Endothelial cell of umbilical vein (primary cell): Measurements from ENCODE around the gene KMT5C. TPM values are rescaled to one million over a fixed set of nuclear protein-coding genes. Genes with fewer than 3 reads are reported as not detected.

ENCODE experiments used
- BruUV-seq: library from RNA; stranded (reverse); fragments of 400-500 nt; replicated peaks from 2 replicates; lab custom pipeline; 2021; lab: Mats Ljungman, UMichigan
- CTCF ChIA-PET: fragments of 300-600, 350-600 bp; sonication (Branson Sonifier 250); formaldehyde crosslinking; loops from one replicate; lab custom pipeline; 2021; ENCODE audit warnings: antibody characterized with exemption, inconsistent platforms; lab: Charles Lee
- POLR2A ChIA-PET: fragments of 300-600, 350-600 bp; sonication (Branson Sonifier 250); formaldehyde crosslinking; loops from one replicate; lab custom pipeline; 2021; ENCODE audit warnings: antibody characterized with exemption, inconsistent platforms; lab: Charles Lee
- DNase-seq: peaks from one replicate; pipeline ENCODE4 v3.0.0-alpha.2; 2011; ENCODE audit warnings: low read depth, low spot score
- FAIRE-seq: peaks from 2 replicates; lab custom pipeline; 2011; peaks lifted over from hg19 to GRCh38; lab: Jason Lieb, UNC
- H2AFZ ChIP-seq: 2 replicates; pipeline ENCODE4 v1.6.0; 2012; ENCODE audit warnings: low read depth, low read length, control low read depth, inconsistent platforms
- H3K27ac ChIP-seq: 2 replicates; pipeline ENCODE4 v1.5.1; 2011; ENCODE audit warnings: low read depth, mild to moderate bottlenecking, control low read depth, low read length, moderate library complexity; ENCODE audit not compliant: insufficient read depth
- H3K27me3 ChIP-seq, 2 experiments: 2 replicates each; pipeline versions ENCODE4 v1.6.0 to v1.6.1; 2011; ENCODE audit warnings: low read length in 2 of 2, mixed read lengths in 1 of 2; ENCODE audit not compliant: control insufficient read depth in 2 of 2, insufficient read depth in 2 of 2
- H3K36me3 ChIP-seq, 2 experiments: 2 replicates in 1 of 2; 3 replicates in 1 of 2; pipeline ENCODE4 v1.5.1; 2011; ENCODE audit warnings: low read length in 2 of 2, mild to moderate bottlenecking in 1 of 2, moderate library complexity in 1 of 2; ENCODE audit not compliant: control insufficient read depth in 2 of 2, insufficient read depth in 2 of 2; ENCODE audit errors: extremely low read depth in 1 of 2
- H3K4me1 ChIP-seq: 3 replicates; pipeline ENCODE4 v1.5.1; 2011; ENCODE audit warnings: mild to moderate bottlenecking, low read length; ENCODE audit not compliant: control insufficient read depth, insufficient read depth; ENCODE audit errors: extremely low read depth
- H3K4me2 ChIP-seq: 2 replicates; pipeline ENCODE4 v1.6.1; 2011; ENCODE audit warnings: low read length, control low read depth, mixed read lengths; ENCODE audit not compliant: insufficient read depth
- H3K4me3 ChIP-seq, 3 experiments: fragments of 200-600 bp in 1 of 3; sonication (generic), shearing (Covaris generic) in 1 of 3; replicated peaks in 1 of 3; 2 replicates each; pipeline ENCODE4 v1.5.1; 2011 to 2016; ENCODE audit warnings: control low read depth in 3 of 3, low read length in 3 of 3, mild to moderate bottlenecking in 2 of 3, inconsistent platforms in 1 of 3, low read depth in 1 of 3, moderate library complexity in 1 of 3; ENCODE audit not compliant: insufficient read depth in 1 of 3
- H3K79me2 ChIP-seq: 2 replicates; pipeline ENCODE4 v1.6.0; 2012; ENCODE audit warnings: low read length, inconsistent platforms; ENCODE audit not compliant: control insufficient read depth, insufficient read depth
- H3K9ac ChIP-seq: replicated peaks from 2 replicates; pipeline ENCODE3; 2011; ENCODE audit warnings: low read length, control low read depth; ENCODE audit not compliant: insufficient read depth; ENCODE audit errors: extremely low read depth
- H3K9me1 ChIP-seq: replicated peaks from 3 replicates; pipeline ENCODE4 v1.6.0; 2011; ENCODE audit warnings: mild to moderate bottlenecking, low read length; ENCODE audit not compliant: control insufficient read depth, insufficient read depth; ENCODE audit errors: extremely low read depth
- H3K9me3 ChIP-seq: replicated peaks from 2 replicates; pipeline ENCODE4 v1.5.1; 2012; ENCODE audit warnings: low read length, inconsistent platforms; ENCODE audit not compliant: control insufficient read depth, insufficient read depth
- H4K20me1 ChIP-seq: replicated peaks from 2 replicates; pipeline ENCODE3; 2011; ENCODE audit warnings: mild to moderate bottlenecking, low read length; ENCODE audit not compliant: control insufficient read depth, insufficient read depth; ENCODE audit errors: extremely low read depth
- CTCF ChIP-seq, 2 donors: IDR thresholded peaks; 1 replicate in 1 of 2; 2 replicates in 1 of 2; pipeline ENCODE4 v1.5.1; 2011; ENCODE audit warnings: low read length in 2 of 2, mild to moderate bottlenecking in 2 of 2, moderate library complexity in 2 of 2, control low read depth in 1 of 2, inconsistent platforms in 1 of 2, low read depth in 1 of 2; ENCODE audit not compliant: insufficient read depth in 1 of 2; ENCODE audit errors: extremely low read depth in 1 of 2
- EZH2 ChIP-seq: IDR thresholded peaks from 2 replicates; pipeline ENCODE4 v1.6.1; 2012; ENCODE audit warnings: borderline replicate concordance, low read depth, mild to moderate bottlenecking, moderate library complexity, low read length, inconsistent platforms; ENCODE audit not compliant: severe bottlenecking
- FOS ChIP-seq: IDR thresholded peaks from 2 replicates; pipeline ENCODE4 v1.6.1; 2011; ENCODE audit warnings: mild to moderate bottlenecking, low read length, moderate library complexity, borderline replicate concordance; ENCODE audit not compliant: insufficient read depth
- POLR2A ChIP-seq: IDR thresholded peaks from 2 replicates; pipeline ENCODE4 v1.6.1; 2012; ENCODE audit warnings: low read depth, mild to moderate bottlenecking, control low read depth, low read length
- dilution Hi-C: fragments of 300-500 bp; cut with MboI; formaldehyde crosslinking; loops from one replicate; pipeline ENCODE4 v1.15.0; 2019; ENCODE audit warnings: low sequenced_read_pairs; ENCODE audit not compliant: extremely low pct_ligation_motif_present
- intact Hi-C: fragments of 100-400 bp; cut with micrococcal nuclease; formaldehyde crosslinking; loops from one replicate; pipeline ENCODE4 v1.10.0; 2022
- polyA plus RNA-seq, 4 experiments: library from polyadenylated mRNA; depleted of rRNA in 3 of 4; stranded (reverse) in 3 of 4; unstranded in 1 of 4; fragments of >200 nt; gene quantifications; 2 replicates each; pipeline versions ENCODE4 v1.2.1 to v1.2.3, GENCODE V29; 2011 to 2012; ENCODE audit warnings: missing spikeins in 1 of 4
- total RNA-seq: library from RNA; stranded (reverse); gene quantifications from 2 replicates; pipeline ENCODE4 v1.2.3, GENCODE V29; 2021

Gene KMT5C
- total and polyA plus RNA-seq, 2 donors (not counting 3 experiments of a cell fraction or from before 2014, with no cell fraction given): 7.2 to 13.5 TPM

- peak overlapping the region; percentile 84 for H2AFZ ChIP-seq
- peak overlapping the region; percentile 8 to 26 (median 22) for H3K4me3 ChIP-seq
- H3K4me2 ChIP-seq: peak overlapping the region; percentile 73
- intact Hi-C loops: loop anchor here (1.0 kb wide), 1 partner anchor 15 kb away; the partner anchor contains the start of gene KMT5C
- H4K20me1 ChIP-seq: no peaks in the 10 kb centered on the region
- dilution Hi-C loops: no loop called here
- peaks cover 26 to 31% of the 10 kb centered on the region in 2 experiments for H3K27me3 ChIP-seq
- no peaks in the 10 kb centered on the region for H3K9me1 ChIP-seq
- DNase-seq: peak; percentile 71
- H3K9ac ChIP-seq: no peak overlapping the region
- no TSS peak for BruUV-seq
- H3K27ac ChIP-seq: no peak overlapping the region
- FAIRE-seq: peak; percentile 18
- H3K79me2 ChIP-seq: no peaks in the 10 kb centered on the region
- ChIA-PET POLR2A (interaction anchor here (0.7 kb wide), 1 partner anchor 53 kb away, joined by 3 read pairs; the partner anchor contains the start of gene UBE2S), CTCF (interaction anchor here (0.6 kb wide), 1 partner anchor 208 kb away, joined by 4 read pairs; no protein-coding TSS in a partner anchor)
- peaks cover 4% of the 10 kb centered on the region for H3K4me1 ChIP-seq
- no peaks in the 10 kb centered on the region for H3K9me3 ChIP-seq
- H3K36me3 ChIP-seq: no peaks in the 10 kb centered on the region
- no peak for TF ChIP-seq CTCF (IDR thresholded peaks at IDR 0.05; ENCODE audit: extremely low read depth in 1 of 2, insufficient read depth in 1 of 2, low read depth in 1 of 2, low read length in 2 of 2)
- no peak for TF ChIP-seq POLR2A
- TF ChIP-seq FOS: no peak
- TF ChIP-seq EZH2: peak; percentile 33
Observed at GRCh38 chr19:55353803-55354697, 14.4 kb downstream of the KMT5C start.
